Gastrocnemius medialis (tissue), 4 donors: Measurements from ENCODE around the gene AGXT. TPM values are rescaled to one million over a fixed set of nuclear protein-coding genes. Genes with fewer than 3 reads are reported as not detected.

Source experiments
- ATAC-seq, 2 donors: fragments of 150-250 bp; one replicate each; pipeline ENCODE4 v1.9.1; 2016
- DNase-seq, 2 donors: peaks; one replicate each; pipeline ENCODE4 v3.0.0-alpha.2; 2019
- H3K27ac ChIP-seq, 4 donors: fragments of 200-600 bp; sonication (generic); 1 replicate in 1 of 4; 2 replicates in 3 of 4; pipeline ENCODE4 v1.5.1; 2016 to 2018; ENCODE audit warnings: mild to moderate bottlenecking in 2 of 4, moderate library complexity in 1 of 4
- H3K27me3 ChIP-seq, 3 donors: fragments of 200-600 bp; sonication (generic) in 2 of 3; 1 replicate in 1 of 3; 2 replicates in 2 of 3; pipeline versions ENCODE4 v1.5.1 to v1.6.0; 2016 to 2019; ENCODE audit warnings: mild to moderate bottlenecking in 1 of 3, moderate library complexity in 1 of 3
- H3K36me3 ChIP-seq, 2 donors: fragments of 200-600 bp; sonication (generic) in 1 of 2; one replicate each; pipeline ENCODE4 v1.5.1; 2017 to 2018
- H3K4me1 ChIP-seq, 2 donors: fragments of 200-600 bp; sonication (generic) in 1 of 2; one replicate each; pipeline ENCODE4 v1.5.1; 2016 to 2017; ENCODE audit warnings: mild to moderate bottlenecking in 2 of 2
- H3K4me3 ChIP-seq, 4 donors: fragments of 200-600 bp; sonication (generic) in 3 of 4; 1 replicate in 1 of 4; 2 replicates in 3 of 4; pipeline ENCODE4 v1.5.1; 2016 to 2019; ENCODE audit warnings: mild to moderate bottlenecking in 2 of 4
- H3K9me3 ChIP-seq, 3 donors: fragments of 200-600 bp; sonication (generic) in 2 of 3; 1 replicate in 1 of 3; 2 replicates in 2 of 3; pipeline ENCODE4 v1.5.1; 2016 to 2019
- CTCF ChIP-seq, 5 experiments: fragments of 450-650 bp in 3 of 5; fragments of 200-600 bp in 2 of 5; sonication (generic) in 2 of 5; IDR thresholded peaks in 4 of 5; conservative IDR thresholded peaks in 1 of 5; 1 replicate in 4 of 5; 2 replicates in 1 of 5; pipeline ENCODE4 v1.5.1; 2016 to 2019; ENCODE audit warnings: antibody characterized with exemption in 5 of 5, mild to moderate bottlenecking in 3 of 5, moderate library complexity in 3 of 5
- POLR2A ChIP-seq, 2 donors: fragments of 450-650 bp; IDR thresholded peaks; one replicate each; pipeline ENCODE4 v1.6.1; 2017; ENCODE audit warnings: antibody characterized with exemption in 2 of 2, mild to moderate bottlenecking in 2 of 2, moderate library complexity in 2 of 2
- in situ Hi-C, 4 donors: fragments of 200-750 bp; cut with MboI; loops; one replicate each; pipeline versions ENCODE4 v1.15.0 to v1.8.0; 2017; ENCODE audit warnings: low sequenced_read_pairs in 4 of 4
- intact Hi-C: fragments of 100-400 bp; cut with DNase I; formaldehyde crosslinking; loops from one replicate; pipeline ENCODE4 v1.15.1; 2023; ENCODE audit warnings: low total_unique reads
- total RNA-seq, 4 donors: library from RNA; depleted of rRNA; stranded (reverse); fragments of >200 nt; gene quantifications; one replicate each; pipeline versions ENCODE4 v1.1.0 to v1.2.3, GENCODE V29; 2016

The AGXT gene
- total RNA-seq, 4 donors from 2014 or later, result 1.7 to 3.3 TPM; not detected in 2

GRCh38 chr2:240847817-240848216, 20.8 kb upstream of the AGXT start:
- Histone ChIP-seq H3K27me3 (no peaks in the 10 kb centered on the region), H3K36me3 (no peaks in the 10 kb centered on the region), H3K4me1 (no peaks in the 10 kb centered on the region), H3K9me3 (no peaks in the 10 kb centered on the region), H3K4me3 (no peak overlapping the region), H3K27ac (no peak overlapping the region)
- ATAC-seq (no peak), DNase-seq (no peak)
- intact Hi-C loops, result no loop called here
- in situ Hi-C loops, result no loop called here
- TF ChIP-seq POLR2A (IDR thresholded peaks at IDR 0.05) (no peak), CTCF (IDR thresholded peaks at IDR 0.05 in 4 of 5, conservative IDR thresholded peaks at IDR 0.05 in 1 of 5) (no peak)

GRCh38 chr2:240848900-240849680, 19.5 kb upstream of the AGXT start:
- in situ Hi-C loops (no loop called here), intact Hi-C loops (no loop called here)
- Histone ChIP-seq H3K4me3 (no peak overlapping the region), H3K27me3 (no peaks in the 10 kb centered on the region), H3K4me1 (no peaks in the 10 kb centered on the region), H3K27ac (no peak overlapping the region), H3K9me3 (no peaks in the 10 kb centered on the region), H3K36me3 (no peaks in the 10 kb centered on the region)
- ATAC-seq (no peak), DNase-seq (no peak)
- TF ChIP-seq POLR2A (IDR thresholded peaks at IDR 0.05), result no peak
- TF ChIP-seq CTCF (IDR thresholded peaks at IDR 0.05 in 4 of 5, conservative IDR thresholded peaks at IDR 0.05 in 1 of 5), result no peak

- ATAC-seq (no peak), DNase-seq (no peak)
- no peaks in the 10 kb centered on the region for H3K27me3 ChIP-seq
- intact Hi-C loops, result loop anchor here (2.0 to 5.0 kb wide), 2 partner anchors 809 to 882 kb away; partner anchors contain the start of gene D2HGDH
- no peak overlapping the region for H3K27ac ChIP-seq
- no peaks in the 10 kb centered on the region for H3K36me3 ChIP-seq
- in situ Hi-C loops, result no loop called here
- H3K9me3 ChIP-seq, result no peaks in the 10 kb centered on the region
- H3K4me1 ChIP-seq, result no peaks in the 10 kb centered on the region
- no peak overlapping the region for H3K4me3 ChIP-seq
- TF ChIP-seq POLR2A (IDR thresholded peaks at IDR 0.05) (no peak), CTCF (IDR thresholded peaks at IDR 0.05 in 4 of 5, conservative IDR thresholded peaks at IDR 0.05 in 1 of 5) (no peak)
Measured at GRCh38 chr2:240850026-240850425, 18.6 kb upstream of the AGXT start.

GRCh38 chr2:240850756-240851077, 17.9 kb upstream of the AGXT start:
- Histone ChIP-seq H3K9me3 (no peaks in the 10 kb centered on the region), H3K4me1 (no peaks in the 10 kb centered on the region), H3K27ac (no peak overlapping the region), H3K36me3 (no peaks in the 10 kb centered on the region), H3K27me3 (no peaks in the 10 kb centered on the region), H3K4me3 (no peak overlapping the region)
- no peak for TF ChIP-seq POLR2A (IDR thresholded peaks at IDR 0.05)
- TF ChIP-seq CTCF (IDR thresholded peaks at IDR 0.05 in 4 of 5, conservative IDR thresholded peaks at IDR 0.05 in 1 of 5), result no peak
- ATAC-seq (no peak), DNase-seq (no peak)
- in situ Hi-C loops, result no loop called here
- intact Hi-C loops, result loop anchor here (1.0 to 5.0 kb wide), 3 partner anchors 139 to 882 kb away; partner anchors contain the start of gene D2HGDH
